Measurements from ENCODE around the gene DLX6. TPM values are rescaled to one million over a fixed set of nuclear protein-coding genes. Genes with fewer than 3 reads are reported as not detected.

DLX6 gene
- total RNA-seq = not detected in 2 replicates

- H3K4me3 Mint-ChIP-seq = peak within 1 kb of the TSS; percentile 73
- H3K27ac Mint-ChIP-seq = no peak within 1 kb of the TSS
- peaks cover 8% of the 10 kb centered on the region for H3K4me1 Mint-ChIP-seq
- DNase-seq = peak; percentile 69
- H3K9me3 Mint-ChIP-seq = peaks cover 12% of the 10 kb centered on the region
- H3K27me3 Mint-ChIP-seq = peaks cover 83% of the 10 kb centered on the region
- intact Hi-C loops (cut with micrococcal nuclease) = loop anchor here (1.0 to 2.0 kb wide), 2 partner anchors 15 to 21 kb away; no protein-coding TSS in a partner anchor
- no peaks in the 10 kb centered on the region for H3K36me3 Mint-ChIP-seq (ENCODE audit: low read depth)
These were observed at the start of gene DLX6 for GRCh38 chr7:97005183-97006054. TSS of gene DLX6 (plus strand) at chr7:97005553. CDS start at chr7:97005978, 425 bp downstream.

- Mint-ChIP-seq H3K27me3 (peaks cover 12% of the 10 kb centered on the region), H3K9me3 (no peaks in the 10 kb centered on the region), H3K27ac (no peak overlapping the region), H3K4me3 (no peak overlapping the region), H3K4me1 (no peaks in the 10 kb centered on the region), H3K36me3 (ENCODE audit: low read depth) (no peaks in the 10 kb centered on the region)
- DNase-seq = no peak
- intact Hi-C loops (cut with micrococcal nuclease) = no loop called here
These were observed 46.2 kb upstream of the DLX6 start for GRCh38 chr7:96959135-96959534.

- H3K9me3 Mint-ChIP-seq = no peaks in the 10 kb centered on the region
- DNase-seq = no peak
- H3K27me3 Mint-ChIP-seq = peaks cover 13% of the 10 kb centered on the region
- no peaks in the 10 kb centered on the region for H3K4me1 Mint-ChIP-seq
- no peak overlapping the region for H3K4me3 Mint-ChIP-seq
- H3K27ac Mint-ChIP-seq = no peak overlapping the region
- intact Hi-C loops (cut with micrococcal nuclease) = no loop called here
- H3K36me3 Mint-ChIP-seq (ENCODE audit: low read depth) = no peaks in the 10 kb centered on the region
These were observed 43.0 kb upstream of the DLX6 start for GRCh38 chr7:96962221-96962885.

- intact Hi-C loops (cut with micrococcal nuclease) = no loop called here
- DNase-seq = no peak
- peaks cover 5% of the 10 kb centered on the region for H3K27me3 Mint-ChIP-seq
These were observed 36.4 kb upstream of the DLX6 start for GRCh38 chr7:96968981-96969380.

GRCh38 chr7:96970739-96971138 lies 34.6 kb upstream of the DLX6 start:
- no peaks in the 10 kb centered on the region for H3K9me3 Mint-ChIP-seq
- H3K27ac Mint-ChIP-seq = no peak overlapping the region
- H3K36me3 Mint-ChIP-seq (ENCODE audit: low read depth) = no peaks in the 10 kb centered on the region
- DNase-seq = no peak
- intact Hi-C loops (cut with micrococcal nuclease) = no loop called here
- no peak overlapping the region for H3K4me3 Mint-ChIP-seq
- H3K27me3 Mint-ChIP-seq = peaks cover 2% of the 10 kb centered on the region
- no peaks in the 10 kb centered on the region for H3K4me1 Mint-ChIP-seq

More at GRCh38 chr7:96968981-96969380, 36.4 kb upstream of the DLX6 start:
- no peak overlapping the region for H3K4me3 Mint-ChIP-seq
- no peak overlapping the region for H3K27ac Mint-ChIP-seq
- H3K36me3 Mint-ChIP-seq (ENCODE audit: low read depth) = no peaks in the 10 kb centered on the region
- H3K4me1 Mint-ChIP-seq = no peaks in the 10 kb centered on the region
- no peaks in the 10 kb centered on the region for H3K9me3 Mint-ChIP-seq

- Mint-ChIP-seq H3K4me3 (no peak overlapping the region), H3K27me3 (peaks cover 8% of the 10 kb centered on the region), H3K9me3 (no peaks in the 10 kb centered on the region), H3K27ac (no peak overlapping the region), H3K4me1 (no peaks in the 10 kb centered on the region), H3K36me3 (ENCODE audit: low read depth) (no peaks in the 10 kb centered on the region)
- intact Hi-C loops (cut with micrococcal nuclease) = no loop called here
- no peak for DNase-seq
These were observed 31.4 kb upstream of the DLX6 start for GRCh38 chr7:96973986-96974385.

- Mint-ChIP-seq H3K4me3 (no peak overlapping the region), H3K4me1 (no peaks in the 10 kb centered on the region), H3K9me3 (no peaks in the 10 kb centered on the region), H3K36me3 (ENCODE audit: low read depth) (no peaks in the 10 kb centered on the region), H3K27ac (no peak overlapping the region), H3K27me3 (peaks cover 8% of the 10 kb centered on the region)
- DNase-seq = no peak
- intact Hi-C loops (cut with micrococcal nuclease) = no loop called here
These were observed 29.2 kb upstream of the DLX6 start for GRCh38 chr7:96976106-96976505.

- DNase-seq = no peak
- H3K9me3 Mint-ChIP-seq = no peaks in the 10 kb centered on the region
- H3K27me3 Mint-ChIP-seq = peaks cover 10% of the 10 kb centered on the region
- no peak overlapping the region for H3K27ac Mint-ChIP-seq
- H3K36me3 Mint-ChIP-seq (ENCODE audit: low read depth) = no peaks in the 10 kb centered on the region
- H3K4me1 Mint-ChIP-seq = no peaks in the 10 kb centered on the region
- no peak overlapping the region for H3K4me3 Mint-ChIP-seq
- intact Hi-C loops (cut with micrococcal nuclease) = no loop called here
These were observed 27.9 kb upstream of the DLX6 start for GRCh38 chr7:96977445-96977844.

- no peak overlapping the region for H3K27ac Mint-ChIP-seq
- no peaks in the 10 kb centered on the region for H3K36me3 Mint-ChIP-seq (ENCODE audit: low read depth)
- no peak for DNase-seq
- H3K4me1 Mint-ChIP-seq = no peaks in the 10 kb centered on the region
- peaks cover 9% of the 10 kb centered on the region for H3K27me3 Mint-ChIP-seq
- H3K9me3 Mint-ChIP-seq = no peaks in the 10 kb centered on the region
- intact Hi-C loops (cut with micrococcal nuclease) = no loop called here
- no peak overlapping the region for H3K4me3 Mint-ChIP-seq
These were observed 25.6 kb upstream of the DLX6 start for GRCh38 chr7:96979551-96980276.

GRCh38 chr7:96982586-96982985 lies 22.8 kb upstream of the DLX6 start:
- Mint-ChIP-seq H3K36me3 (ENCODE audit: low read depth) (no peaks in the 10 kb centered on the region), H3K27me3 (peaks cover 21% of the 10 kb centered on the region), H3K27ac (no peak overlapping the region), H3K9me3 (no peaks in the 10 kb centered on the region), H3K4me3 (no peak overlapping the region), H3K4me1 (no peaks in the 10 kb centered on the region)
- DNase-seq = no peak
- intact Hi-C loops (cut with micrococcal nuclease) = no loop called here

GRCh38 chr7:96985992-96986391 lies 19.4 kb upstream of the DLX6 start:
- Mint-ChIP-seq H3K36me3 (ENCODE audit: low read depth) (no peaks in the 10 kb centered on the region), H3K4me3 (no peak overlapping the region), H3K27ac (no peak overlapping the region), H3K27me3 (peaks cover 45% of the 10 kb centered on the region), H3K4me1 (no peaks in the 10 kb centered on the region), H3K9me3 (no peaks in the 10 kb centered on the region)
- intact Hi-C loops (cut with micrococcal nuclease) = no loop called here
- DNase-seq = no peak

- intact Hi-C loops (cut with micrococcal nuclease) = no loop called here
- no peak overlapping the region for H3K4me3 Mint-ChIP-seq
- H3K4me1 Mint-ChIP-seq = no peaks in the 10 kb centered on the region
- H3K27ac Mint-ChIP-seq = no peak overlapping the region
- DNase-seq = no peak
- H3K9me3 Mint-ChIP-seq = no peaks in the 10 kb centered on the region
- peaks cover 51% of the 10 kb centered on the region for H3K27me3 Mint-ChIP-seq
- H3K36me3 Mint-ChIP-seq (ENCODE audit: low read depth) = no peaks in the 10 kb centered on the region
These were observed 18.5 kb upstream of the DLX6 start for GRCh38 chr7:96986901-96987300.

GRCh38 chr7:96987719-96988118 lies 17.6 kb upstream of the DLX6 start:
- intact Hi-C loops (cut with micrococcal nuclease) = no loop called here
- Mint-ChIP-seq H3K36me3 (ENCODE audit: low read depth) (no peaks in the 10 kb centered on the region), H3K9me3 (peaks cover 1% of the 10 kb centered on the region), H3K4me3 (no peak overlapping the region), H3K27me3 (peaks cover 56% of the 10 kb centered on the region), H3K4me1 (peaks cover under 1% of the 10 kb centered on the region), H3K27ac (no peak overlapping the region)
- DNase-seq = no peak

Data from activated CD4-positive, alpha-beta T cell treated with anti-CD3 and anti-CD28 coated beads, Interleukin-2, amount 10 ng/mL, durations not matched to agents 24 days and 14 days (primary cell).